Kidney capillary endothelial cell (primary cell): ENCODE data around the gene SYN1.

Experiments used
- DNase-seq: peaks from one replicate; pipeline ENCODE4 v3.0.0-alpha.2; 2018; ENCODE audit warnings: low spot score

Gene SYN1

GRCh38 chrX:47595716-47596251, 23.9 kb downstream of the SYN1 start:
- no peak for DNase-seq

GRCh38 chrX:47593522-47593921, 26.1 kb downstream of the SYN1 start:
- DNase-seq: no peak

- DNase-seq: no peak
Measured at GRCh38 chrX:47590984-47591383, 28.7 kb downstream of the SYN1 start.

- DNase-seq: no peak
Measured at GRCh38 chrX:47587906-47588735, 31.5 kb downstream of the SYN1 start.

- DNase-seq: no peak
Measured at GRCh38 chrX:47587091-47587891, 32.4 kb downstream of the SYN1 start.

- DNase-seq: no peak
Measured at GRCh38 chrX:47586043-47586787, 33.4 kb downstream of the SYN1 start.

GRCh38 chrX:47585273-47585672, 34.4 kb downstream of the SYN1 start:
- no peak for DNase-seq

GRCh38 chrX:47584714-47585113, 34.9 kb downstream of the SYN1 start:
- DNase-seq: no peak

GRCh38 chrX:47583240-47583861, 36.3 kb downstream of the SYN1 start:
- DNase-seq: no peak

- DNase-seq: peak; percentile 79
Measured at GRCh38 chrX:47581731-47582647, 37.7 kb downstream of the SYN1 start, which contains the start of gene TIMP1. Gene TIMP1, plus strand, starts transcription at chrX:47582436. Its CDS starts 980 bp downstream, at chrX:47583416.

GRCh38 chrX:47579537-47579936, 40.1 kb downstream of the SYN1 start:
- no peak for DNase-seq

GRCh38 chrX:47578692-47579091, 41.0 kb downstream of the SYN1 start:
- no peak for DNase-seq

- no peak for DNase-seq
Measured at GRCh38 chrX:47577901-47578300, 41.8 kb downstream of the SYN1 start.

- no peak for DNase-seq
Measured at GRCh38 chrX:47577424-47577823, 42.2 kb downstream of the SYN1 start.

GRCh38 chrX:47576021-47576898, 43.4 kb downstream of the SYN1 start:
- DNase-seq: no peak

- DNase-seq: no peak
Measured at GRCh38 chrX:47574547-47575301, 44.9 kb downstream of the SYN1 start.

- no peak for DNase-seq
Measured at GRCh38 chrX:47574076-47574546, 45.5 kb downstream of the SYN1 start.

- DNase-seq: no peak
Measured at GRCh38 chrX:47573341-47574075, 46.1 kb downstream of the SYN1 start.
